ENCODE measurements around the gene PCDHA1.
A peak's percentile ranks its signal among the peaks of the same experiment; 100 is the strongest.
"Not testable (repeated sequence)": the region's sequence is repeated elsewhere in the genome, so short reads cannot be mapped to it uniquely, and the experiment has no call there.

PCDHA1 gene

DNA sequence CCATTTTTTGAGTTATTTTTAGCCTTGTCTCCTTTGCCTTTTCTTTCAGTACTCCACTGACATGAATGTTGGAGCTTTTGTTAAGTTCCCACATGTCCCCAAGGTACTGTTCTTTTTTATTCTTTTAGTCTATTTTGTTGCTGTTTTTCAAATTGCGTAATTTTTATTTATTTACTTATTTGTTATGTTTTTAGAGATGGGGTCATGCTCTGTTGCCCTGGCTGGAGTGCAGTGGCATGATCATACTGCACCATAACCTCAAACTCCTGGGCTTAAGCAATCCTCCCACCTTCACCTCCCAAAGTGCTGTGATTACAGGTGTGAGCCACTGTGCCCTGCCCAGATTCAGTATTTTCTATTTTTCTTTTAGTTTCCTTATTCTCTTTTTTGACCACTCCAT is 5.4 kb upstream of the PCDHA1 start:
- TF ChIP-seq, protein P1, sequence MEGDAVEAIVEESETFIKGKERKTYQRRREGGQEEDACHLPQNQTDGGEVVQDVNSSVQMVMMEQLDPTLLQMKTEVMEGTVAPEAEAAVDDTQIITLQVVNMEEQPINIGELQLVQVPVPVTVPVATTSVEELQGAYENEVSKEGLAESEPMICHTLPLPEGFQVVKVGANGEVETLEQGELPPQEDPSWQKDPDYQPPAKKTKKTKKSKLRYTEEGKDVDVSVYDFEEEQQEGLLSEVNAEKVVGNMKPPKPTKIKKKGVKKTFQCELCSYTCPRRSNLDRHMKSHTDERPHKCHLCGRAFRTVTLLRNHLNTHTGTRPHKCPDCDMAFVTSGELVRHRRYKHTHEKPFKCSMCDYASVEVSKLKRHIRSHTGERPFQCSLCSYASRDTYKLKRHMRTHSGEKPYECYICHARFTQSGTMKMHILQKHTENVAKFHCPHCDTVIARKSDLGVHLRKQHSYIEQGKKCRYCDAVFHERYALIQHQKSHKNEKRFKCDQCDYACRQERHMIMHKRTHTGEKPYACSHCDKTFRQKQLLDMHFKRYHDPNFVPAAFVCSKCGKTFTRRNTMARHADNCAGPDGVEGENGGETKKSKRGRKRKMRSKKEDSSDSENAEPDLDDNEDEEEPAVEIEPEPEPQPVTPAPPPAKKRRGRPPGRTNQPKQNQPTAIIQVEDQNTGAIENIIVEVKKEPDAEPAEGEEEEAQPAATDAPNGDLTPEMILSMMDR (conservative IDR thresholded peaks at IDR 0.05; ENCODE audit: low read depth, low read length): no peak
- no peak for DNase-seq (ENCODE audit: low read depth)
- no peak overlapping the region for H3K4me3 ChIP-seq (ENCODE audit: low read depth, low read length)

DNA sequence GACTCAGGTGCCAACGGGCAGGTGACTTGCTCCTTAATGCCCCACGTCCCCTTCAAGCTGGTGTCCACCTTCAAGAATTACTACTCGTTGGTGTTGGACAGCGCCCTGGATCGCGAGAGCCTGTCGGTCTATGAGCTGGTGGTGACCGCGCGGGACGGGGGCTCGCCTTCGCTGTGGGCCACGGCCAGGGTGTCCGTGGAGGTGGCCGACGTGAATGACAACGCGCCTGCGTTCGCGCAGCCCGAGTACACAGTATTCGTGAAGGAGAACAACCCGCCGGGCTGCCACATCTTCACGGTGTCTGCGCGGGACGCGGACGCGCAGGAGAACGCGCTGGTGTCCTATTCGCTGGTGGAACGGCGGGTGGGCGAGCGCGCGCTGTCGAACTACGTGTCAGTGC is 1.5 kb downstream of the PCDHA1 start:
- not testable (repeated sequence) for DNase-seq (ENCODE audit: low read depth); H3K4me3 ChIP-seq (ENCODE audit: low read depth, low read length)

DNA sequence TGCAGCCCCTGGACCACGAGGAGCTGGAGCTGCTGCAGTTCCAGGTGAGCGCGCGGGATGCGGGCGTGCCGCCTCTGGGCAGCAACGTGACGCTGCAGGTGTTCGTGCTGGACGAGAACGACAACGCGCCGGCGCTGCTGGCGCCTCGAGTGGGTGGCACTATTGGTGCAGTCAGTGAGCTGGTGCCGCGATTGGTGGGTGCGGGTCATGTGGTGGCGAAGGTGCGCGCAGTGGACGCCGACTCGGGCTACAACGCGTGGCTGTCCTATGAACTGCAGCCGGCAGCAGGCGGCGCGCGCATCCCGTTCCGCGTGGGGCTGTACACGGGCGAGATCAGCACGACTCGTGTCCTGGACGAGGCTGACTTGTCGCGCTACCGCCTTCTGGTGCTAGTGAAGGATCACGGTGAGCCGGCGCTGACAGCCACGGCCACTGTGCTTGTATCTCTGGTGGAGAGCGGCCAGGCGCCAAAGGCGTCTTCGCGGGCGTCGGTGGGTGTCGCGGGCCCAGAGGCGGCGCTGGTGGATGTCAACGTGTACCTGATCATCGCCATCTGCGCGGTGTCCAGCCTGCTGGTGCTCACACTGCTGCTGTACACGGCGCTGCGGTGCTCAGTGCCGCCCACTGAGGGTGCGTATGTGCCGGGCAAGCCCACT is 2.0 kb downstream of the PCDHA1 start:
- not testable (repeated sequence) for H3K4me3 ChIP-seq (ENCODE audit: low read depth, low read length); DNase-seq (ENCODE audit: low read depth)

DNA sequence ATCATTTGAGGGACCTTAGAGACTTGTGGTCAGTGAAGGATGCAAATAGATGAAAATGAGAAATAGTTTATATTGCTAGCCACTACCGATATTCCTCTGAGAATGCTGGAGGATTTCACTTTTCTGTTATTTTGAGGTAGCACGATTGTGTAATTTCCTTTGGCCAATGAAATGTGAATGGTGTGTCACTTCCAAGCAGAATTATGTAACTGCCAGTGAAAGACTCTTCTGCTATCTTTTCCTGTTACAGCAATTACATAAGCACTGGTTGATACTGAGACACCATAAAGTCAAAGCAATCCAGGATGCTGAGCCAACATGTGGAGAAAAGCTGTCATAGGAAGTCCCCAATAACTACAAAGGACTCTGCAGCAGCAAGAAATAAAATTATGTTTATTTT is 5.1 kb downstream of the PCDHA1 start:
- H3K4me3 ChIP-seq (ENCODE audit: low read depth, low read length): no peak overlapping the region
- TF ChIP-seq, protein P1 (conservative IDR thresholded peaks at IDR 0.05; ENCODE audit: low read depth, low read length): no peak
- no peak for DNase-seq (ENCODE audit: low read depth)

DNA sequence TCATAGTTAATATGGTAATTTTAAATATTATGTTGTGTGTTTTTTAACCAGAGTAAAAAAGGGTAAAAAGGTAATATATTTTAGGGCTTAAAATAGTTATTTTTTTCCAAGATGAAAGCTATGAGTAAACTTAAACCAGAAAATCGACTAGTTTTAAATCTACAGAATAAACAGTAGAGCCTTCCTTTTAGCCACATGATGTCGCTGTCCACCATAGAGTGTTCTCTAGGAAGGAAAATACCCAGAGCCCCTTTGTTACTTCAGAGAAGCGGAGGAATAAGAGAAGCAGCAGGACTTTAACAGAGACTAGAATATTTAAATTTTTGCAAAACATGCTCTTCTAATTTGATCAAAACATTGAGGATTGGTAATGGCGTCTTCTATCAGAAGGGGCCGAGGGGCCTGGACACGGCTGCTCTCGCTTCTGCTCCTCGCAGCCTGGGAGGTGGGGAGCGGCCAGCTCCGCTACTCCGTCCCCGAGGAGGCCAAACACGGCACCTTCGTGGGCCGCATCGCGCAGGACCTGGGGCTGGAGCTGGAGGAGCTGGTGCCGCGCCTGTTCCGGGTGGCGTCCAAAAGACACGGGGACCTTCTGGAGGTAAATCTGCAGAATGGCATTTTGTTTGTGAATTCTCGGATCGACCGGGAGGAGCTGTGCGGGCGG is 8.8 kb downstream of the PCDHA1 start, which contains the start of gene PCDHA2:
TSS of gene PCDHA2 (plus strand) at position 258 of the 664 bp plus-strand sequence.
- no peak for DNase-seq (ENCODE audit: low read depth)
- no peak within 1 kb of the TSS for H3K4me3 ChIP-seq (ENCODE audit: low read depth, low read length)
- TF ChIP-seq, protein P1 (conservative IDR thresholded peaks at IDR 0.05; ENCODE audit: low read depth, low read length): no peak

DNA sequence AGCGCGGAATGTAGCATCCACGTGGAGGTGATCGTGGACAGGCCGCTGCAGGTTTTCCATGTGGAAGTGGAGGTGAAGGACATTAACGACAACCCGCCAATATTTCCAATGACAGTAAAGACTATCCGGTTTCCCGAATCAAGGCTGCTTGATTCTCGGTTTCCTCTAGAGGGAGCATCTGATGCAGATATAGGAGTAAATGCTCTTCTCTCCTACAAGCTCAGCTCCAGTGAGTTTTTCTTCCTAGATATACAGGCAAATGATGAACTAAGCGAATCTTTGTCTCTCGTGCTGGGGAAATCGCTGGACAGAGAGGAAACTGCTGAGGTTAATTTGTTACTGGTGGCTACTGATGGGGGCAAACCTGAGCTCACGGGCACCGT is 9.3 kb downstream of the PCDHA1 start:
- TF ChIP-seq, protein P1 (conservative IDR thresholded peaks at IDR 0.05; ENCODE audit: low read depth, low read length): peak; percentile 15
- DNase-seq (ENCODE audit: low read depth): peak; percentile 1
- H3K4me3 ChIP-seq (ENCODE audit: low read depth, low read length): no peak overlapping the region

DNA sequence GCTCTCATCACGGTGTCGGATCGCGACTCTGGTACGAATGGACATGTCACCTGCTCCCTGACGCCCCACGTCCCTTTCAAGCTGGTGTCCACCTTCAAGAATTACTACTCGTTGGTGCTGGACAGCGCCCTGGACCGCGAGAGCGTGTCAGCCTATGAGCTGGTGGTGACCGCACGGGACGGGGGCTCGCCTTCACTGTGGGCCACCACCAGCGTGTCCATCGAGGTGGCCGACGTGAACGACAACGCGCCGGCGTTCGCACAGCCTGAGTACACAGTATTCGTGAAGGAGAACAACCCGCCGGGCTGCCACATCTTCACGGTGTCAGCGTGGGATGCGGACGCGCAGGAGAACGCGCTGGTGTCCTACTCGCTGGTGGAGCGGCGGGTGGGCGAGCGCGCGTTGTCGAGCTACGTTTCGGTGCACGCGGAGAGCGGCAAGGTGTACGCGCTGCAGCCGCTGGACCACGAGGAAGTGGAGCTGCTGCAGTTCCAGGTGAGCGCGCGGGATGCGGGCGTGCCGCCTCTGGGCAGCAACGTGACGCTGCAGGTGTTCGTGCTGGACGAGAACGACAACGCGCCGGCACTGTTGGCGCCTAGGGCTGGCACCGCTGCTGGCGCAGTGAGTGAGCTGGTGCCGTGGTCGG is 10.3 kb downstream of the PCDHA1 start:
- not testable (repeated sequence) for H3K4me3 ChIP-seq (ENCODE audit: low read depth, low read length); DNase-seq (ENCODE audit: low read depth)

DNA sequence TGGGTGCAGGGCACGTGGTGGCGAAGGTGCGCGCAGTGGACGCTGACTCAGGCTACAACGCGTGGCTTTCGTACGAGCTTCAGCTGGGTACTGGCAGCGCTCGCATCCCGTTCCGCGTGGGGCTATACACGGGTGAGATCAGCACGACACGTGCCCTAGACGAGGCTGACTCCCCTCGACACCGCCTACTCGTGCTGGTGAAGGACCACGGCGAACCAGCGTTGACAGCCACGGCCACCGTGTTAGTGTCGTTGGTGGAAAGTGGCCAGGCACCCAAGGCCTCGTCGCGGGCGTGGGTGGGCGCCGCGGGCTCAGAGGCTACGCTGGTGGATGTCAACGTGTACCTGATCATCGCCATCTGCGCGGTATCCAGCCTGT is 10.8 kb downstream of the PCDHA1 start:
- no peak overlapping the region for H3K4me3 ChIP-seq (ENCODE audit: low read depth, low read length)
- TF ChIP-seq, protein P1 (conservative IDR thresholded peaks at IDR 0.05; ENCODE audit: low read depth, low read length): no peak
- DNase-seq (ENCODE audit: low read depth): no peak

Data from choroid plexus epithelial cell (primary cell).